Caco-2 (cell line): Measurements from ENCODE around the gene SMARCD2. TPM values are rescaled to one million over a fixed set of nuclear protein-coding genes. Genes with fewer than 3 reads are reported as not detected.
"Not testable (repeated sequence)": the region's sequence is repeated elsewhere in the genome, so short reads cannot be mapped to it uniquely, and the experiment has no call there.

Experiments used
- BruUV-seq: library from RNA; stranded (reverse); fragments of 400-500 nt; replicated peaks from 2 replicates; lab custom pipeline; 2021; lab: Mats Ljungman, UMichigan
- CTCF ChIA-PET: fragments of 300-600 bp; sonication (Branson Sonifier 250); formaldehyde crosslinking; loops from one replicate; lab custom pipeline; 2022; ENCODE audit warnings: antibody characterized with exemption; lab: Charles Lee
- POLR2A ChIA-PET: fragments of 300-600 bp; sonication (Branson Sonifier 250); formaldehyde crosslinking; loops from one replicate; lab custom pipeline; 2022; ENCODE audit warnings: antibody characterized with exemption; lab: Charles Lee
- DNase-seq, 2 experiments: peaks; one replicate each; pipeline versions ENCODE4 v3.0.0 to v3.0.0-alpha.2; 2020 to 2022
- H3K27me3 ChIP-seq: replicated peaks from 2 replicates; pipeline ENCODE4 v1.6.0; 2011; ENCODE audit warnings: low read length; ENCODE audit not compliant: control insufficient read depth, insufficient read depth
- H3K36me3 ChIP-seq: 2 replicates; pipeline ENCODE4 v1.5.1; 2011; ENCODE audit warnings: low read length; ENCODE audit not compliant: control insufficient read depth, insufficient read depth
- H3K4me1 ChIP-seq: fragments of 250-450 bp; sonication (Bioruptor Pico); 2 replicates; pipeline ENCODE4 v1.5.1; 2020; ENCODE audit warnings: mild to moderate bottlenecking
- H3K4me3 ChIP-seq: 2 replicates; pipeline ENCODE4 v1.5.1; 2011; ENCODE audit warnings: low read depth, mild to moderate bottlenecking, control low read depth, low read length
- H3K9me3 ChIP-seq: fragments of 250-450 bp; sonication (Bioruptor Pico); 2 replicates; pipeline ENCODE4 v1.5.1; 2020; ENCODE audit warnings: mild to moderate bottlenecking, moderate library complexity
- H3K27ac Mint-ChIP-seq: one replicate; pipeline ENCODE4 v1.8.0; 2022; ENCODE audit warnings: mixed read lengths; ENCODE audit not compliant: unreplicated experiment
- H3K27me3 Mint-ChIP-seq: one replicate; pipeline ENCODE4 v1.8.0; 2022; ENCODE audit warnings: mixed read lengths; ENCODE audit not compliant: insufficient read depth, unreplicated experiment
- H3K36me3 Mint-ChIP-seq: one replicate; pipeline ENCODE4 v1.8.0; 2022; ENCODE audit warnings: mild to moderate bottlenecking, mixed read lengths; ENCODE audit not compliant: insufficient read depth, unreplicated experiment
- H3K4me1 Mint-ChIP-seq: one replicate; pipeline ENCODE4 v1.8.0; 2022; ENCODE audit warnings: low read depth, mixed read lengths; ENCODE audit not compliant: unreplicated experiment
- H3K4me3 Mint-ChIP-seq: one replicate; pipeline ENCODE4 v1.8.0; 2022; ENCODE audit warnings: mild to moderate bottlenecking, moderate library complexity, mixed read lengths; ENCODE audit not compliant: unreplicated experiment
- H3K9me3 Mint-ChIP-seq: one replicate; pipeline ENCODE4 v1.8.0; 2022; ENCODE audit warnings: mixed read lengths; ENCODE audit not compliant: unreplicated experiment
- intact Hi-C: fragments of 100-400 bp; cut with micrococcal nuclease; formaldehyde crosslinking; loops from one replicate; pipeline ENCODE4 v1.10.0; 2022; ENCODE audit not compliant: unreplicated experiment
- total RNA-seq: library from RNA; stranded (reverse); gene quantifications from 2 replicates; pipeline ENCODE4 v1.2.3, GENCODE V29; 2022
- TF ChIP-seq, protein P1 (sequence below), 2 experiments: fragments of 200-600 bp in 1 of 2; IDR thresholded peaks; 1 replicate in 1 of 2; 2 replicates in 1 of 2; pipeline versions ENCODE4 v1.5.1 to v1.8.0; 2011 to 2022; ENCODE audit warnings: antibody characterized with exemption in 1 of 2, control low read depth in 1 of 2, inconsistent platforms in 1 of 2, low read depth in 1 of 2, low read length in 1 of 2, mild to moderate bottlenecking in 1 of 2, moderate library complexity in 1 of 2; ENCODE audit not compliant: insufficient read depth in 1 of 2, severe bottlenecking in 1 of 2, unreplicated experiment in 1 of 2

SMARCD2 gene
- total RNA-seq, 1 experiment from 2014 or later: 134 TPM

DNA sequence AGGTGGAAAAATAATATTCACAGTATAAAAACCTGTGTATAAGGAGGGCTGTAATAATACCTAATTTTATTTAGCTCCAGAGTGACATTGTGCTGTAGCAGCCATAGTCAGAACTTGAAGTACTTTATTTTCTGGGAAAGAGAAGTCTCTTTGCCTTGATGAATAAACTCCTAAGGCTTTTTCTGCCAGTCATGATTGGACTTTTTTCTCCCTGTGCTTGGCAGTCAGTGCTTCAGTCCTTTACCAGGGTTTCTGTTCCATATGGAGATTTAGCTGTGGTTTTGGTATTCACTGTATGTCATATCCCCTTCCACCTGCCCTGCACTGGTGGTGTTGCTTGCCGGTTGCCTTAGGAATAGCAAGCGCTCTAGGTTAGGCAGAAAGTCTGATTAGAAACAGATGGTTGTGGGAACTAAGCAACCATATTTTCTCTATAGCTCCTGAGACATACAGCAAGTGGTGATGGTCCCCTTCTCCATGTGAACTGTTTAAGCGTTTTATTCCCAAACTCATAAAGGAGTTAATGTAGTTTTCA lies 43.8 kb downstream of the SMARCD2 start:
- Histone ChIP-seq H3K9me3 (no peaks in the 10 kb centered on the region), H3K4me1 (no peaks in the 10 kb centered on the region), H3K36me3 (peaks cover 3% of the 10 kb centered on the region; the same call in 1 of the 2 replicates), H3K4me3 (no peak overlapping the region), H3K27me3 (no peaks in the 10 kb centered on the region)
- Mint-ChIP-seq H3K4me1 (no peaks in the 10 kb centered on the region), H3K36me3 (peaks cover 94% of the 10 kb centered on the region), H3K4me3 (no peak overlapping the region), H3K27ac (no peak overlapping the region), H3K9me3 (no peaks in the 10 kb centered on the region), H3K27me3 (no peaks in the 10 kb centered on the region)
- no TSS peak for BruUV-seq
- ChIA-PET POLR2A (no interaction called here), CTCF (no interaction called here)
- no peak for DNase-seq
- TF ChIP-seq, protein P1, sequence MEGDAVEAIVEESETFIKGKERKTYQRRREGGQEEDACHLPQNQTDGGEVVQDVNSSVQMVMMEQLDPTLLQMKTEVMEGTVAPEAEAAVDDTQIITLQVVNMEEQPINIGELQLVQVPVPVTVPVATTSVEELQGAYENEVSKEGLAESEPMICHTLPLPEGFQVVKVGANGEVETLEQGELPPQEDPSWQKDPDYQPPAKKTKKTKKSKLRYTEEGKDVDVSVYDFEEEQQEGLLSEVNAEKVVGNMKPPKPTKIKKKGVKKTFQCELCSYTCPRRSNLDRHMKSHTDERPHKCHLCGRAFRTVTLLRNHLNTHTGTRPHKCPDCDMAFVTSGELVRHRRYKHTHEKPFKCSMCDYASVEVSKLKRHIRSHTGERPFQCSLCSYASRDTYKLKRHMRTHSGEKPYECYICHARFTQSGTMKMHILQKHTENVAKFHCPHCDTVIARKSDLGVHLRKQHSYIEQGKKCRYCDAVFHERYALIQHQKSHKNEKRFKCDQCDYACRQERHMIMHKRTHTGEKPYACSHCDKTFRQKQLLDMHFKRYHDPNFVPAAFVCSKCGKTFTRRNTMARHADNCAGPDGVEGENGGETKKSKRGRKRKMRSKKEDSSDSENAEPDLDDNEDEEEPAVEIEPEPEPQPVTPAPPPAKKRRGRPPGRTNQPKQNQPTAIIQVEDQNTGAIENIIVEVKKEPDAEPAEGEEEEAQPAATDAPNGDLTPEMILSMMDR (IDR thresholded peaks at IDR 0.05; ENCODE audit: insufficient read depth in 1 of 2, low read depth in 1 of 2, low read length in 1 of 2, severe bottlenecking in 1 of 2, unreplicated experiment in 1 of 2): no peak
- intact Hi-C loops: no loop called here

GRCh38 chr17:63796375-63796774 lies 46.1 kb downstream of the SMARCD2 start:
- H3K4me1 Mint-ChIP-seq, H3K4me3 ChIP-seq, H3K4me1 ChIP-seq, DNase-seq, H3K27me3 ChIP-seq, H3K27me3 Mint-ChIP-seq, H3K36me3 ChIP-seq, H3K9me3 ChIP-seq, H3K9me3 Mint-ChIP-seq, intact Hi-C loops, CTCF ChIA-PET, BruUV-seq, H3K4me3 Mint-ChIP-seq, H3K27ac Mint-ChIP-seq: not testable (repeated sequence)
- POLR2A ChIA-PET: interaction anchor here (0.6 kb wide), 1 partner anchor 47 kb away, joined by 5 read pairs; no protein-coding TSS in a partner anchor
- H3K36me3 Mint-ChIP-seq: peaks cover 98% of the 10 kb centered on the region

DNA sequence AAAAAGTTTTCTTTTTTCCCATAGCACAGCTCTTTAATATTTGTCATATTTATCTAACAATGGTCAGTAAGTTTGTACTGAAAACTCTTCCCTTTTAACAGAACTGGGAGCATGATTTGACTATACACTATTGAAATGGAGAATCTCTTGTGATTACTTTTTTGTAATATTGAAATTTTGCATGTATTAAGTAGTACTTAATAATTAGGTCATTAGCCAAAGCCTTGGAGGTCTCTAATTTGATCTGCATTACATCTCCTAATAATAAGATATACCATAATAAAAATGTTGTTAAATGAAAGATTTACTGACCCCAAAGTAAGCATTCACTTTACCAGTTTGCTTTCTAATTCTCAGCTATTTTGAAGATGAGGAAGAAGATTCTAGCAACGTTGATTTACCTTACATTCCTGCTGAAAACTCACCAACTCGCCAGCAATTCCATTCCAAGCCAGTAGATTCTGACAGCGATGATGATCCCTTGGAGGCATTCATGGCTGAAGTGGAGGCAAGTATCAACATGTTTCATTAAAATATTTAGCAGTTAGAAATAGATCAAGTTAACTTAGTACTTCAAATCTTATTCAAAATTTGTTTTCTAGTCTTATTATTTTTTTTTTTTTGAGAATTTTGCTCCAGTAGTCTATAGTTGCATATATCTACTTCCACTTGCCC lies 50.3 kb downstream of the SMARCD2 start:
- no peaks in the 10 kb centered on the region for H3K9me3 Mint-ChIP-seq
- H3K36me3 Mint-ChIP-seq: peaks cover 95% of the 10 kb centered on the region
- no TSS peak for BruUV-seq
- CTCF ChIA-PET: no interaction called here
- H3K4me3 Mint-ChIP-seq: no peak overlapping the region
- intact Hi-C loops: no loop called here
- Histone ChIP-seq H3K9me3 (no peaks in the 10 kb centered on the region), H3K36me3 (peaks cover 2% of the 10 kb centered on the region; the same call in 1 of the 2 replicates), H3K4me3 (no peak overlapping the region), H3K27me3 (no peaks in the 10 kb centered on the region), H3K4me1 (no peaks in the 10 kb centered on the region)
- no peaks in the 10 kb centered on the region for H3K4me1 Mint-ChIP-seq
- no peaks in the 10 kb centered on the region for H3K27me3 Mint-ChIP-seq
- POLR2A ChIA-PET: interaction anchor here (1.1 kb wide), 1 partner anchor 18 kb away, joined by 3 read pairs; the partner anchor contains the start of genes CCDC47 and DDX42
- H3K27ac Mint-ChIP-seq: no peak overlapping the region
- TF ChIP-seq, protein P1 (IDR thresholded peaks at IDR 0.05; ENCODE audit: insufficient read depth in 1 of 2, low read depth in 1 of 2, low read length in 1 of 2, severe bottlenecking in 1 of 2, unreplicated experiment in 1 of 2): no peak
- no peak for DNase-seq
